Activated CD4-positive, alpha-beta T cell treated with anti-CD3 and anti-CD28 coated beads for 1 hour (primary cell): Measurements from ENCODE around the gene NTF4.
"Not testable (repeated sequence)": the region's sequence is repeated elsewhere in the genome, so short reads cannot be mapped to it uniquely, and the experiment has no call there.

Source experiments
- DNase-seq: peaks from one replicate; pipeline ENCODE4 v3.0.0-alpha.2; 2020

NTF4 gene

DNA sequence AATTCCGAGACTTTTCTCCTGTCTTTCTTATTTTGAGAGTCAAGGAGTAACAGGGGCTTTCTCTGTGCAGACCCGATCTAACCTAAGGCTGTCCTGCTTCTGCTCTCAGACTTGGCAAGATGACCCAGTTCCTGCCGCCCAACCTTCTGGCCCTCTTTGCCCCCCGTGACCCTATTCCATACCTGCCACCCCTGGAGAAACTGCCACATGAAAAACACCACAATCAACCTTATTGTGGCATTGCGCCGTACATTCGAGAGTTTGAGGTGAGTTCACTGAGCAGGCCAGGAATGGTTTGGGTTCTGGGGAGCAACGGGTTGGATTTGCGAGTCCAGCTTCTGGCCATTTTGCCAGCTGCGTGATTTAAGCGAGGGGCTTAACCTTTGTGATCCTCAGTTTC, 21.7 kb upstream of the NTF4 start:
- no peak for DNase-seq

DNA sequence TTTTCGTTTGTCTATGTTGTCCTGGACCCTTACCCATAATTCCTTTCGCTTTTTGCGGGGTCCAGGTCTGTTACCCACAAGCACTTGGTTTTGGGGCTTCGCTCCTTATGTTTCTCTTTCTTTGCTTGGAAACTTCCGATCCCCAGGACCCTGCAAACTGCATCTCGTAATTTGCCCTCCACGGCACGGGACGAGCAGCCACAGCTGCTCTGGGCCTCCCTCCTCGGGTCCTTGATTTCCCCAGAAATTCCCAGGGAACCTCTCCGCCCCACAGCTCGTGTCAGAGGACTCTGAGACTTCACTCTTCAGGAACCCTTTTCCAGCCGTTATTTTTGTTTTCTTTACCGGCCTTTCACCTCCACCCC, 21.2 kb upstream of the NTF4 start:
- DNase-seq, result no peak

DNA sequence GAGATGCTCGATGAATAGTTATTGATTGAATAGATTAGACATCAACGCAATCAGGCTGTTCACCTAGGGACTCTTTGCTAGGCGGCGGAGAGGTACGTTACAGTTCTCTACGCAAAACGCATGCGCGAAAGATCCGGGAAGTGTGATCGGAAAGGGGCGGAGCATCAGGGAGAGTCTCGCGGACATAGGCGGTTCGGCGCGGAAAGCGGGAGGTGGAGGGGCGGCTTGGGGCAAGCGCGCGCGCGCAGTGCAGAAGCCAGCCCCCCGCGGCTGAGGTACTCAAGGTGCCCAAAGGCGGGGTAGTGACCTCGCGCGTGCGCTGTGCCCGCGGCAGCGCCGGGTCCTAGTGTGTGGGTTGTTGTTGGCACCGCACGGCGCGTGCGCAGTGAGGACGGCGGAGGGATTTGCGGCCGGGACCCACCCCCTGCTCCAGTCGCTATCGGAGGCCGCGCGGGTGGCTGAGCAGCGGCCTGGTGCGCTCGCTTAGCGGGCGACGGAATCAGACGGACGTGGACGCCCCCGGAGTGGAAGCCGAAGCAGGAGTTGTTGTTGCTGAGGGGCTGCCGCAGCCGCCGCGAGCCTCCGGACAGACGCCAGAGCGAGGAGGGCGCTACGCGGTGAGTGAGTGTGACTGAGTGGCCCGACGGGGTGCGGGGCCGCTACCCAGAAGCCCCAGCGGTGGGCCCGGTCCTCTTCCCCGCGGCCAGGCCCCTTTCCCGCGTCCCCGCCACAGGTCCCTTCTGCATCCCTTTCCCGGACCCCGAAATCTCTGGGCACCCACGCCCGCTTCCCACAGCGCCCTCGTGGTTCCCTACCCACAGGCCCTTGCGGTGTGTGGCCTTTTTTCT, 20.6 kb upstream of the NTF4 start, which contains the start of gene SNRNP70:
Gene SNRNP70 (plus strand): TSS at position 432 of the 848 bp plus-strand sequence. CDS start 964 bp downstream, outside the sequence.
- peak; percentile 99 for DNase-seq

GRCh38 chr19:49084206-49085019, 19.8 kb upstream of the NTF4 start:
- DNase-seq, result no peak

GRCh38 chr19:49081273-49081672, 16.7 kb upstream of the NTF4 start:
- DNase-seq, result no peak

GRCh38 chr19:49080392-49080791, 15.8 kb upstream of the NTF4 start:
- DNase-seq, result no peak

DNA sequence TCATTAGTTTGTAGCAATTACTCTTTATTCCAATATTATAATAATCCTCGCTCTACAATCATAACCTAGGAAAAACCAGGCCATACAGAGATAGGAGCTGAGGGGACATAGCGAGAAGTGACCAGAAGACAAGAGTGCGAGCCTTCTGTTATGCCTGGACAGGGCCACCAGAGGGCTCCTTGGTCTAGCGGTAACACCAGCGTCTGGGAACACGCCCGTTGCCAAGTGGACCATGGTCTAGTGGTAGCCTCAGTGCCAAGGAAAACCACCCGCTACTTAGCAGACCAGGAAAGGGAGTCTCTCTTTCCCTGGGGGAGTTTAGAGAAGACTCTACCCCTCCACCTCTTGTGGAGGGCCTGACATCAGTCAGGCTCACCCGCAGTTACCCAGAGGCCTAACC, 10.3 kb upstream of the NTF4 start:
- DNase-seq, result not testable (repeated sequence)

- no peak for DNase-seq
Observed at GRCh38 chr19:49073514-49074378, 9.1 kb upstream of the NTF4 start.

- DNase-seq, result no peak
Observed at GRCh38 chr19:49071860-49072547, 7.4 kb upstream of the NTF4 start.

DNA sequence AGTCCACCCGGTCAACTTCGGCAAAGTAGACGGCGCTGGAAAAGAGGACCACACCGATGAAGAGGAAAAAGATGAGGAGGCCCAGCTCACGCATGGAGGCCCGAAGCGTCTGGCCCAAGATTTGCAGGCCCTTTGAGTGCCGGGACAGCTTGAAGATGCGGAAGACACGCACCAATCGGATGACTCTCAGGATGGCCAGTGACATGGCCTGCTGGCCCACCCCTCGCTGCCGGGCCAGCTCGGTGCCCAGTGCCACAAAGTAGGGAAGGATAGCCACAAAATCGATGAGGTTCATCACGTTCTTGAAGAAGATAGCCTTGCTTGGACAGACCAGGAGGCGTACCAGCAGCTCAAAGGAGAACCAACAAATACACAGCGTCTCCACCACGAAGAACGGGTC, 5.8 kb upstream of the NTF4 start:
- no peak for DNase-seq

DNA sequence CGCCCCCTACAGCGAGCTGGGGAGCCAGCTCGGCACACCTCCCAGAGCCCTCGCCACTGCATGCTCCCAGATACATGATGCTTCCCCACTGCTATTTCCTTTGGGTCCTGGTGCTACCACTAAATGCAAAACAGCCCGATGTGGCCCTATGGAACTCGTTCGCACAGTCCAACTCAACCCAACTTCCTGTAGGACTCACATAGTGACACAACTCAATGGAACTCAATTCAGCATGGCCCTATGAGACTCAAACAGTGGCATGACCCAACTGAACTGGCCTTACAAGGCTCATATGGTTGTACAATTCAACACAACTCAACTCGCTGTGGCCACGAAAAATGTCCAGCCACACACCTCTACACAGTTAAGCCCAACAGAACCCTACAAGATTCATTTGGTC, 4.4 kb upstream of the NTF4 start:
- DNase-seq, result no peak

- no peak for DNase-seq
Observed at GRCh38 chr19:49067554-49067953, 2.9 kb upstream of the NTF4 start.

GRCh38 chr19:49065905-49066512, 1.4 kb upstream of the NTF4 start:
- no peak for DNase-seq

GRCh38 chr19:49064029-49064629, 489 bp downstream of the NTF4 start:
- no peak for DNase-seq

GRCh38 chr19:49061445-49061844, 3.2 kb downstream of the NTF4 start:
- no peak for DNase-seq

DNA sequence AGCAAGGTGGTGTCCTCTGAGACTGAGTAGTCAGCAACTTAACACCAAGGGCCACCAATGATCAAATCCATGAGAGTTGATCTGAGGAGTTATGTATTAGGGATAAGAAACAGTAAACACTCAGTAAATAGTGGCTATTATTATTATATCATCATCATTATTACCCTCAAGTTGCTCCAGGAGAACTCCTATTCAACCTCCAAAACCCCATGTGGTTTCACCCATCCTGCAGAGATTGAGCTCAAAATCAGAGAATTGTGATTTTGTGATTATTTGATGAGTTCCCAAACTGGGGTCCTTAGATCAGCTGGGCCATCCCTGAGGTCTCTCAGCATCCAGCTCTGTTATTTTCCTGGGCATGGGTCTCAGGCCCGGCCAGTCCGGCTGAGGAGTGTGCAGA, 3.6 kb downstream of the NTF4 start:
- no peak for DNase-seq

GRCh38 chr19:49059053-49059452, 5.6 kb downstream of the NTF4 start:
- no peak for DNase-seq

DNA sequence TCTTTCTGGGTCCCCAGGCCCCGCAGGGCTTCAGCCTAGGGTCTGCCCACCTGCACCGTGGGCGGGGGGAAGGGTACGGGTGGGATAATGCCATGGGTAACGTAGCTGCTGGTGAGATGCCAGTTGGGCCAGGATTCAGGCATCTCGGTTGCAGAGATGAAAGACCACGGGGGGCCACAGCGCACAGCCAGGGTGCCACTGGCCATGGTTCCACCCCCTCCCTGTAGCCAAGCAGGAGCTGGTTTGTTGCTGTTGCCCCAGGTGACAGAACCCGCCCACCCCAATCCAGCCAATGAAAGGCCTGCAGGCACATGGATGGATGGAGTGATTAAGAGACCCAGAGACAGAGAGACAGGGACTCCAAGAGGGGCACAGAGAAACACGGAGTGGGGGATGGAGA, 6.1 kb downstream of the NTF4 start:
- no peak for DNase-seq

- DNase-seq, result no peak
Observed at GRCh38 chr19:49057636-49058234, 6.9 kb downstream of the NTF4 start, which contains the start of gene CGB7. CGB7 (minus strand) TSS chr19:49057749; CDS start chr19:49055375, 2,374 bp downstream.

DNA sequence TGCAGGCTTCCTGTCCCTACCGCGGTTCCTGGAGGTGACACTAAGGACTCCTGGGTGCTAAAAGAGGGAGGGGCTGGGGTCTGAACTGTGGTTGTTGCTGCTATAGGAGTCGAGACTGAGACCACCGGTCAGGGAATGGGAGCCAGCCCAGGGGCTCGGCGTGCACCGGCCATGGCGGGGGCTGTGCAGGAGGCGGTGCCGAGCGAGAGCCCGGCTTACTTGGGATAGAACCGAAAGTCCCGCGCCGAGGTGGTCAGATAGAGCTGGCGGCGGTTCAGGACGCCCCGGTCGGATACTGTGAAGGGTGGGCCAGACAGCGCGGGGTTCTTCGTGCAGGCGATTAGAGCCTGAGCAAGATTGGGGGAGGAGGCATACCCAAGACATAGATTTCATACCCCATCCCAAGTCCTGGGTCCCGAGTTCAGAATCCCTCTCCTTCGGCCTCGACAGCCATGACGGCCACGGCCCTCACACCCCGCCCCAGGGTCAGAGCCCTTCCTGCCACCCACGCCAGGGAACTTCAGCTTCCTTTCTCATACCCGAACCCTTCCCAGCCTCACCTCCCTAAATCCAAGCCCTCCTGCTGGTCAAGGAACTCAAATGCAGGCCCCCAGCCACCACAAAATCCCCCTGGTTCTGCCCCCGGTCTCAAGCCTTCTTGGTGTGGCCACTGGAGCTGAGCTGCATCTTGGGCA, 7.6 kb downstream of the NTF4 start:
- not testable (repeated sequence) for DNase-seq
